Measurements from ENCODE around the gene LRP11. TPM values are rescaled to one million over a fixed set of nuclear protein-coding genes. Genes with fewer than 3 reads are reported as not detected.

Gene LRP11
- total and polyA plus RNA-seq, 2 of the 13 experiments (the other 11 are each of a cell fraction or from before 2014, with no cell fraction given): 32.4 to 48.9 TPM

DNA sequence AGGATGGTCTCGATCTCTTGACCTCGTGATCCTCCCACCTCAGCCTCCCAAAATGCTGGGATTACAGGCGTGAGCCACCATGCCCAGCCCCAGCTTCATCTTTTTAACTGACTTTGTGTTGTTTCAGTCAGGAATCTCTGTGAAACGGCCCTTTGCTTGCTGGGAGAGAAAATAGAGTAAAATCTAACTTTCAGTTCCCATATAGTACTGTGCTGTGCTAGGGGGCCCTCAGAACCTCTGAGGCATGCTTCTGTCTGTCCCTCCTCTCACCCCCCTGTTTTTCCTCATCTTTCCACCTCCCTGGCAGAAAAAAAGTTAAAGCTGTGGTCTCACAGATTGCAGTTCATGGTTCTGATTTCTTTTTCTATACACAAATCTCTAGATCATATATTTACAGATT lies 48.4 kb downstream of the LRP11 start:
- FAIRE-seq: no peak
- no peaks in the 10 kb centered on the region for H3K79me2 ChIP-seq (ENCODE audit: insufficient read depth, low read length)
- WGBS (ENCODE audit: low lambda C conversion rate): 91% methylated on average over 4 of the region's 4 CpGs
- ChIA-PET CTCF (ENCODE audit: low intra/inter-chr PET ratio, low total read pairs) (no interaction called here), POLR2A (no interaction called here)
- intact Hi-C loops (cut with micrococcal nuclease; ENCODE audit: unreplicated experiment): no loop called here
- H2AFZ ChIP-seq (ENCODE audit: low read length): no peak overlapping the region
- ATAC-seq: no peak; the same call in 2 of the 3 replicates
- no peak for DNase-seq (ENCODE audit: low spot score)
- no peak overlapping the region for H3K4me2 ChIP-seq (ENCODE audit: low read depth, low read length)
- no peaks in the 10 kb centered on the region for H4K20me1 ChIP-seq (ENCODE audit: insufficient read depth, low read length)
- no TSS peak for BruUV-seq (replicated peaks)
- peaks cover 0 to 15% of the 10 kb centered on the region in 2 experiments; a peak in 2 of 5 replicates for H3K36me3 ChIP-seq (replicated peaks in 1 of 2; ENCODE audit: control insufficient read depth in 1 of 2, insufficient read depth in 2 of 2, low read length in 2 of 2)
- H3K4me1 ChIP-seq (ENCODE audit: insufficient read depth, low read length): no peaks in the 10 kb centered on the region
- no peak for TF ChIP-seq ZNF205 (CRISPR knock-in tag; IDR thresholded peaks at IDR 0.05)
- no peak for TF ChIP-seq ZBTB3 (CRISPR knock-in tag; IDR thresholded peaks at IDR 0.05; ENCODE audit: borderline replicate concordance, low read depth)
- no peak for TF ChIP-seq ZNF891 (CRISPR knock-in tag; IDR thresholded peaks at IDR 0.05)
- no peak for TF ChIP-seq ZNF354B (CRISPR knock-in tag; IDR thresholded peaks at IDR 0.05)
- no peak for TF ChIP-seq CCAR2 (optimal IDR thresholded peaks at IDR 0.05; ENCODE audit: low read depth, low read length)
- no peak for TF ChIP-seq NRL (CRISPR knock-in tag; IDR thresholded peaks at IDR 0.05; ENCODE audit: borderline replicate concordance)
- TF ChIP-seq, protein P1, sequence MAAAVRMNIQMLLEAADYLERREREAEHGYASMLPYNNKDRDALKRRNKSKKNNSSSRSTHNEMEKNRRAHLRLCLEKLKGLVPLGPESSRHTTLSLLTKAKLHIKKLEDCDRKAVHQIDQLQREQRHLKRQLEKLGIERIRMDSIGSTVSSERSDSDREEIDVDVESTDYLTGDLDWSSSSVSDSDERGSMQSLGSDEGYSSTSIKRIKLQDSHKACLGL (CRISPR knock-in tag; IDR thresholded peaks at IDR 0.05): no peak
- TF ChIP-seq, protein P2, sequence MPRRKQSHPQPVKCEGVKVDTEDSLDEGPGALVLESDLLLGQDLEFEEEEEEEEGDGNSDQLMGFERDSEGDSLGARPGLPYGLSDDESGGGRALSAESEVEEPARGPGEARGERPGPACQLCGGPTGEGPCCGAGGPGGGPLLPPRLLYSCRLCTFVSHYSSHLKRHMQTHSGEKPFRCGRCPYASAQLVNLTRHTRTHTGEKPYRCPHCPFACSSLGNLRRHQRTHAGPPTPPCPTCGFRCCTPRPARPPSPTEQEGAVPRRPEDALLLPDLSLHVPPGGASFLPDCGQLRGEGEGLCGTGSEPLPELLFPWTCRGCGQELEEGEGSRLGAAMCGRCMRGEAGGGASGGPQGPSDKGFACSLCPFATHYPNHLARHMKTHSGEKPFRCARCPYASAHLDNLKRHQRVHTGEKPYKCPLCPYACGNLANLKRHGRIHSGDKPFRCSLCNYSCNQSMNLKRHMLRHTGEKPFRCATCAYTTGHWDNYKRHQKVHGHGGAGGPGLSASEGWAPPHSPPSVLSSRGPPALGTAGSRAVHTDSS (CRISPR knock-in tag; conservative IDR thresholded peaks at IDR 0.05): no peak
- no peak for TF ChIP-seq PCBP1 (IDR thresholded peaks at IDR 0.05; ENCODE audit: borderline replicate concordance, low read depth, low read length)
- TF ChIP-seq SOX13 (IDR thresholded peaks at IDR 0.05): no peak
- no peak for TF ChIP-seq SOX13 (CRISPR knock-in tag; conservative IDR thresholded peaks at IDR 0.05 in 1 of 2, IDR thresholded peaks at IDR 0.05 in 1 of 2)
- TF ChIP-seq, protein P3, sequence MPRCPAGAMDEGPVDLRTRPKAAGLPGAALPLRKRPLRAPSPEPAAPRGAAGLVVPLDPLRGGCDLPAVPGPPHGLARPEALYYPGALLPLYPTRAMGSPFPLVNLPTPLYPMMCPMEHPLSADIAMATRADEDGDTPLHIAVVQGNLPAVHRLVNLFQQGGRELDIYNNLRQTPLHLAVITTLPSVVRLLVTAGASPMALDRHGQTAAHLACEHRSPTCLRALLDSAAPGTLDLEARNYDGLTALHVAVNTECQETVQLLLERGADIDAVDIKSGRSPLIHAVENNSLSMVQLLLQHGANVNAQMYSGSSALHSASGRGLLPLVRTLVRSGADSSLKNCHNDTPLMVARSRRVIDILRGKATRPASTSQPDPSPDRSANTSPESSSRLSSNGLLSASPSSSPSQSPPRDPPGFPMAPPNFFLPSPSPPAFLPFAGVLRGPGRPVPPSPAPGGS (CRISPR knock-in tag; IDR thresholded peaks at IDR 0.05): no peak
- TF ChIP-seq KDM4B (CRISPR knock-in tag; IDR thresholded peaks at IDR 0.05): no peak
- TF ChIP-seq ZNF674 (CRISPR knock-in tag; IDR thresholded peaks at IDR 0.05; ENCODE audit: low read depth): no peak
- no peak for TF ChIP-seq GATAD2A (CRISPR knock-in tag; IDR thresholded peaks at IDR 0.05)
- no peak for TF ChIP-seq ATM (IDR thresholded peaks at IDR 0.05; ENCODE audit: borderline replicate concordance)
- H3K27me3 ChIP-seq (ENCODE audit: control insufficient read depth in 1 of 2, insufficient read depth in 2 of 2, low read length in 2 of 2): no peaks in the 10 kb centered on the region
- in situ Hi-C loops (cut with HindIII; ENCODE audit: extremely low pct_ligation_motif_present, low pct_unique_long_range_greater_than_20kb): no loop called here
- H3K9ac ChIP-seq (ENCODE audit: insufficient read depth, low read depth, low read length): no peak overlapping the region
- H3K9me3 ChIP-seq (ENCODE audit: low read length): no peaks in the 10 kb centered on the region
- no peak overlapping the region for H3K4me3 ChIP-seq (replicated peaks in 1 of 3; ENCODE audit: insufficient read depth in 1 of 3, low read depth in 2 of 3, low read length in 3 of 3)
- no peak overlapping the region for H3K27ac ChIP-seq (ENCODE audit: extremely low read length, insufficient read depth, low read length)
